ENCODE data around the gene ZFAND2A. TPM values are rescaled to one million over a fixed set of nuclear protein-coding genes. Genes with fewer than 3 reads are reported as not detected.
A peak's percentile ranks its signal among the peaks of the same experiment; 100 is the strongest.
"Not testable (repeated sequence)": the region's sequence is repeated elsewhere in the genome, so short reads cannot be mapped to it uniquely, and the experiment has no call there.

ZFAND2A gene
- total RNA-seq, 1 experiment from 2014 or later, result 14.5 TPM

DNA sequence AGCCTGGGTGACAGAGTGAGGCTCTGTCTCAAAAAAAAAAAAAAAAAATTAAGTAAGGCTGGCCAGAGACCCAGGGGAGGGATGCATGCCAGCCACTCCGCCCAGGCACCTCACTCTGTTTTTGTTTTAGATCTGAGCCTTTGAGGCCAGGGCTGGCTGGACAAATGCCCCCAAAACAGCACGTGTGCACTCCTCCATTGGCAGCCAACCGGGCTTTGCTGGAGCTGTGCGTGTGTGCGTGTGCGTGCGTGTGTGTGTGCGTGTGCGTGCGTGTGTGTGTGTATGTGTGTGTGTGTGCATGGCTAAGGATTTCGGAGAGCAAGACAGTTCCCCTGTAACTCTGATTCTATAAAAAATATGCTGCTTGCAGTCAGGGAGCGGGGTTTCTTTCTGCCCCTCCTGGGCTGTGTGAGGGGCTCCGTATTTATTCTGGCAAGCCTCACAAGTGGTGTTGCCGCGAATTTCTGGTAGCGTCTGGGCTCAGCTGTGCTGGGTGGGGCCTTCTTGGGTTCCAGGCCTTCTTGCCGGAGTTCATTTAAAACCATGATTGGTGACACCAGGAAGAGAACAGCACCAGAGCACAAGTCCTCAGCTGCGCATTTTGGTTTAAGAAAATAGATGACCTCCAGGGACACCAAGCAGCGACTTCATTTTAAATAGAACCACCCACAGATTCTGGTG is 44.6 kb upstream of the ZFAND2A start (continued):
- TF ChIP-seq, protein P1, sequence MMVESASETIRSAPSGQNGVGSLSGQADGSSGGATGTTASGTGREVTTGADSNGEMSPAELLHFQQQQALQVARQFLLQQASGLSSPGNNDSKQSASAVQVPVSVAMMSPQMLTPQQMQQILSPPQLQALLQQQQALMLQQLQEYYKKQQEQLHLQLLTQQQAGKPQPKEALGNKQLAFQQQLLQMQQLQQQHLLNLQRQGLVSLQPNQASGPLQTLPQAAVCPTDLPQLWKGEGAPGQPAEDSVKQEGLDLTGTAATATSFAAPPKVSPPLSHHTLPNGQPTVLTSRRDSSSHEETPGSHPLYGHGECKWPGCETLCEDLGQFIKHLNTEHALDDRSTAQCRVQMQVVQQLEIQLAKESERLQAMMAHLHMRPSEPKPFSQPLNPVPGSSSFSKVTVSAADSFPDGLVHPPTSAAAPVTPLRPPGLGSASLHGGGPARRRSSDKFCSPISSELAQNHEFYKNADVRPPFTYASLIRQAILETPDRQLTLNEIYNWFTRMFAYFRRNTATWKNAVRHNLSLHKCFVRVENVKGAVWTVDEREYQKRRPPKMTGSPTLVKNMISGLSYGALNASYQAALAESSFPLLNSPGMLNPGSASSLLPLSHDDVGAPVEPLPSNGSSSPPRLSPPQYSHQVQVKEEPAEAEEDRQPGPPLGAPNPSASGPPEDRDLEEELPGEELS (CRISPR knock-in tag; IDR thresholded peaks at IDR 0.05), result no peak
- TF ChIP-seq ZMAT4 (CRISPR knock-in tag; IDR thresholded peaks at IDR 0.05) (no peak), SMAD4 (CRISPR knock-in tag; IDR thresholded peaks at IDR 0.05) (no peak), GTF2I (CRISPR knock-in tag; conservative IDR thresholded peaks at IDR 0.05) (no peak), OVOL2 (CRISPR knock-in tag; IDR thresholded peaks at IDR 0.05; ENCODE audit: borderline replicate concordance) (no peak), NFYB (CRISPR knock-in tag; conservative IDR thresholded peaks at IDR 0.05; ENCODE audit: low read depth) (no peak), RORB (CRISPR knock-in tag; IDR thresholded peaks at IDR 0.05) (no peak), SP1 (CRISPR knock-in tag; conservative IDR thresholded peaks at IDR 0.05) (no peak), NR1H2 (CRISPR knock-in tag; IDR thresholded peaks at IDR 0.05) (no peak)

- ATAC-seq; H3K4me3 Mint-ChIP-seq; POLR2A ChIA-PET; H3K36me3 Mint-ChIP-seq; H3K9me3 Mint-ChIP-seq; H3K27ac Mint-ChIP-seq; DNase-seq (ENCODE audit: low spot score); H3K27me3 Mint-ChIP-seq (ENCODE audit: low read depth); H3K4me1 Mint-ChIP-seq: not testable (repeated sequence)
- peak; percentile 68; the same call in 1 of the 2 replicates for TF ChIP-seq ZNF121 (CRISPR knock-in tag; IDR thresholded peaks at IDR 0.05)
- CTCF ChIA-PET, result interaction anchor here (0.6 to 0.9 kb wide), 2 partner anchors 20 to 21 kb away, joined by 3 to 4 read pairs; no protein-coding TSS in a partner anchor
Observed at GRCh38 chr7:1202914-1203313, 42.9 kb upstream of the ZFAND2A start.

DNA sequence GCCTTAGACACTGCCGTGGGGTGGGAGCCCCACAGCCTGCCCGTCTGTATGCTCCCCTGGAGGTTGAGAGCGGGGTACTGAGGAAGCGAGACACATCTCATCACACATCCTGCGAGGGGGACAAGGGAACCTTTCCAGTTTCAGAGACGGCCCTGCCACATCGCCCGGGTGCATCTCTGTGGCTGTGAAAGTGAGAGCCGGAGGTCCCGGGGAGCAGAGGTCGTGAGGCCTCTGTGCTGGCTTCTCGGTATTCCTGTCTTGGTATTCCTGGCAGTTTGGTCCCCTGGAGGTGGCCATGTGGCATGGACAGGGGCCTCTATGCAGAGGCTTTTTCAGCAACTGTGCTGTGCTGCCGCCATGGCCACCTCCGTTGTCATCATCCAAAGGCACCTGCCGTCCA is 41.9 kb upstream of the ZFAND2A start:
- H3K27me3 Mint-ChIP-seq (ENCODE audit: low read depth), result no peaks in the 10 kb centered on the region
- H3K36me3 Mint-ChIP-seq, result no peaks in the 10 kb centered on the region
- H3K4me3 Mint-ChIP-seq, result no peak overlapping the region
- H3K9me3 Mint-ChIP-seq, result no peaks in the 10 kb centered on the region
- no peak overlapping the region for H3K27ac Mint-ChIP-seq
- no peak for ATAC-seq
- DNase-seq (ENCODE audit: low spot score), result no peak
- no peaks in the 10 kb centered on the region for H3K4me1 Mint-ChIP-seq
- CTCF ChIA-PET, result interaction anchor here (0.6 to 1.9 kb wide), 3 partner anchors 19 to 167 kb away, joined by 3 to 8 read pairs (median 3); no protein-coding TSS in a partner anchor
- POLR2A ChIA-PET, result interaction anchor here (0.5 to 0.7 kb wide), 2 partner anchors 16 to 66 kb away, joined by 3 to 6 read pairs; no protein-coding TSS in a partner anchor
- TF ChIP-seq ZNF281 (CRISPR knock-in tag; IDR thresholded peaks at IDR 0.05) (no peak), USF2 (CRISPR knock-in tag; IDR thresholded peaks at IDR 0.05) (no peak), AFF4 (CRISPR knock-in tag; IDR thresholded peaks at IDR 0.05; ENCODE audit: borderline replicate concordance) (no peak), TEAD1 (CRISPR knock-in tag; IDR thresholded peaks at IDR 0.05) (no peak), NR3C1 (CRISPR knock-in tag; conservative IDR thresholded peaks at IDR 0.05; ENCODE audit: low read depth) (no peak), MYBL2 (CRISPR knock-in tag; IDR thresholded peaks at IDR 0.05) (no peak), SOX15 (CRISPR knock-in tag; IDR thresholded peaks at IDR 0.05) (no peak), ESRRA (CRISPR knock-in tag; IDR thresholded peaks at IDR 0.05; ENCODE audit: borderline replicate concordance) (no peak), ZNF138 (CRISPR knock-in tag; conservative IDR thresholded peaks at IDR 0.05) (no peak), TP53 (CRISPR knock-in tag; IDR thresholded peaks at IDR 0.05) (no peak), JAZF1 (CRISPR knock-in tag; IDR thresholded peaks at IDR 0.05) (no peak)
- TF ChIP-seq, protein P2, sequence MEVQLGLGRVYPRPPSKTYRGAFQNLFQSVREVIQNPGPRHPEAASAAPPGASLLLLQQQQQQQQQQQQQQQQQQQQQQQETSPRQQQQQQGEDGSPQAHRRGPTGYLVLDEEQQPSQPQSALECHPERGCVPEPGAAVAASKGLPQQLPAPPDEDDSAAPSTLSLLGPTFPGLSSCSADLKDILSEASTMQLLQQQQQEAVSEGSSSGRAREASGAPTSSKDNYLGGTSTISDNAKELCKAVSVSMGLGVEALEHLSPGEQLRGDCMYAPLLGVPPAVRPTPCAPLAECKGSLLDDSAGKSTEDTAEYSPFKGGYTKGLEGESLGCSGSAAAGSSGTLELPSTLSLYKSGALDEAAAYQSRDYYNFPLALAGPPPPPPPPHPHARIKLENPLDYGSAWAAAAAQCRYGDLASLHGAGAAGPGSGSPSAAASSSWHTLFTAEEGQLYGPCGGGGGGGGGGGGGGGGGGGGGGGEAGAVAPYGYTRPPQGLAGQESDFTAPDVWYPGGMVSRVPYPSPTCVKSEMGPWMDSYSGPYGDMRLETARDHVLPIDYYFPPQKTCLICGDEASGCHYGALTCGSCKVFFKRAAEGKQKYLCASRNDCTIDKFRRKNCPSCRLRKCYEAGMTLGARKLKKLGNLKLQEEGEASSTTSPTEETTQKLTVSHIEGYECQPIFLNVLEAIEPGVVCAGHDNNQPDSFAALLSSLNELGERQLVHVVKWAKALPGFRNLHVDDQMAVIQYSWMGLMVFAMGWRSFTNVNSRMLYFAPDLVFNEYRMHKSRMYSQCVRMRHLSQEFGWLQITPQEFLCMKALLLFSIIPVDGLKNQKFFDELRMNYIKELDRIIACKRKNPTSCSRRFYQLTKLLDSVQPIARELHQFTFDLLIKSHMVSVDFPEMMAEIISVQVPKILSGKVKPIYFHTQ (CRISPR knock-in tag; IDR thresholded peaks at IDR 0.05), result no peak

All from WTC11 (cell line).